Nephron progenitor cell (in vitro differentiated cells): Measurements from ENCODE around the gene NRG3.

Source experiments
- DNase-seq: peaks from one replicate; pipeline ENCODE4 v3.0.0; 2021
- H3K27ac Mint-ChIP-seq: 2 replicates; pipeline ENCODE4 v1.8.0; 2021; ENCODE audit warnings: mild to moderate bottlenecking, moderate library complexity, mixed read lengths
- H3K27me3 Mint-ChIP-seq: 2 replicates; pipeline ENCODE4 v1.8.0; 2021; ENCODE audit warnings: mild to moderate bottlenecking, low read depth, mixed read lengths; ENCODE audit not compliant: poor library complexity
- H3K36me3 Mint-ChIP-seq: 2 replicates; pipeline ENCODE4 v1.8.0; 2021; ENCODE audit warnings: low read depth, mixed read lengths
- H3K4me1 Mint-ChIP-seq: 2 replicates; pipeline ENCODE4 v1.8.0; 2021; ENCODE audit warnings: mixed read lengths
- H3K4me3 Mint-ChIP-seq: 2 replicates; pipeline ENCODE4 v1.8.0; 2021; ENCODE audit warnings: mild to moderate bottlenecking, moderate library complexity, mixed read lengths
- H3K9me3 Mint-ChIP-seq: 2 replicates; pipeline ENCODE4 v1.8.0; 2021; ENCODE audit warnings: mild to moderate bottlenecking, moderate library complexity, mixed read lengths
- TF ChIP-seq, protein P1 (sequence below): fragments of 200-600 bp; sonication (generic); IDR thresholded peaks from 2 replicates; pipeline ENCODE4 v1.5.0; 2021; ENCODE audit warnings: antibody characterized with exemption

NRG3 gene

DNA sequence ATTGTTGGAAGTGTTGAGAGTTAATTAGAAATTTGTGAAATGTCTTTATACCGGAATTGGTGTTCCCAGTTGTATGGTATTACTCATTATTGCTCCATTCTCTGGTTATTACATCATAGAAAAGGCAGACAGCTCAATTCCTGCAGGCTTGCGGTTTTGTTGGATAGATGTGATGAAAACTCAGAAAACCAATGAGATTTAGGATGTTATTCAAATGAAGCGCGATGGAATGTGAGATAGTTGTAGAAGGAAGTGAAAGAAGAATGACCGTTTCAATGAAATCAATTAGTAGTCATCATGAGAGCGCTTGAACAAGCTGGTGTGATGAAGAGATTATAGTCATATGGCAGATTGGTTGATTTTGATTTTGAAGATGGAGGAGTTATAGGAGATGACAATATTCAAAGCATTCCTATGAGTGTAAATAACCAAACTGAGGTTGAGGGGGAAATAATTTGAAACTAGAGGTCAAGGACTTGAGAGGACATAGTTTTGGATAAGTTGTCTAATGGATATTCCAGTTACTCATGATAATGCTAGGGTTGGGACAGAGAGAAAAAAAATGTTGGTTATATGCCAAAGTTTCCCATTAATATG lies 991.5 kb downstream of the NRG3 start:
- Mint-ChIP-seq H3K4me3 (no peak overlapping the region), H3K27me3 (no peaks in the 10 kb centered on the region), H3K9me3 (no peaks in the 10 kb centered on the region), H3K36me3 (no peaks in the 10 kb centered on the region), H3K4me1 (no peaks in the 10 kb centered on the region), H3K27ac (no peak overlapping the region)
- no peak for DNase-seq
- TF ChIP-seq, protein P1, sequence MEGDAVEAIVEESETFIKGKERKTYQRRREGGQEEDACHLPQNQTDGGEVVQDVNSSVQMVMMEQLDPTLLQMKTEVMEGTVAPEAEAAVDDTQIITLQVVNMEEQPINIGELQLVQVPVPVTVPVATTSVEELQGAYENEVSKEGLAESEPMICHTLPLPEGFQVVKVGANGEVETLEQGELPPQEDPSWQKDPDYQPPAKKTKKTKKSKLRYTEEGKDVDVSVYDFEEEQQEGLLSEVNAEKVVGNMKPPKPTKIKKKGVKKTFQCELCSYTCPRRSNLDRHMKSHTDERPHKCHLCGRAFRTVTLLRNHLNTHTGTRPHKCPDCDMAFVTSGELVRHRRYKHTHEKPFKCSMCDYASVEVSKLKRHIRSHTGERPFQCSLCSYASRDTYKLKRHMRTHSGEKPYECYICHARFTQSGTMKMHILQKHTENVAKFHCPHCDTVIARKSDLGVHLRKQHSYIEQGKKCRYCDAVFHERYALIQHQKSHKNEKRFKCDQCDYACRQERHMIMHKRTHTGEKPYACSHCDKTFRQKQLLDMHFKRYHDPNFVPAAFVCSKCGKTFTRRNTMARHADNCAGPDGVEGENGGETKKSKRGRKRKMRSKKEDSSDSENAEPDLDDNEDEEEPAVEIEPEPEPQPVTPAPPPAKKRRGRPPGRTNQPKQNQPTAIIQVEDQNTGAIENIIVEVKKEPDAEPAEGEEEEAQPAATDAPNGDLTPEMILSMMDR = no peak

DNA sequence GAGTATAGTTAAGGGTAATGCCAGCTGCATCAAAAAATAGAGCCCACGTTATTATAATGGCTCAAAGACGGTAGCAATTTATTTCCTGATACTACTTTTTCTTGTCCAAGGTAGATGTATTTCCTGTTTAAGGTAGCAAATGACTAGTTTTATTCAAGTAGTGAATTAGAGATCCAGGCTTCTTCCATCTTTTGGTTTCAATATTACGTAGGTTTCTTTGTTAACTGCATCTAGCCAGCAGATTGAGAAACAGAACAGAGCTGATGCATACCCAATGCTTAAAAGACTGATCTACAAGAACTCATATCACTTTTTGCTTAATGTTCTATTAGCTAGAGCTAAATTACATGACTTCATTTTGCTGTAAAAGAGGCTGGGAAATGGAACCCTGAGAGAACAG lies 992.1 kb downstream of the NRG3 start:
- Mint-ChIP-seq H3K27ac (no peak overlapping the region), H3K27me3 (no peaks in the 10 kb centered on the region), H3K4me3 (no peak overlapping the region), H3K9me3 (no peaks in the 10 kb centered on the region), H3K36me3 (no peaks in the 10 kb centered on the region), H3K4me1 (no peaks in the 10 kb centered on the region)
- no peak for DNase-seq
- TF ChIP-seq, protein P1 = no peak

- no peaks in the 10 kb centered on the region for H3K36me3 Mint-ChIP-seq
- H3K27ac Mint-ChIP-seq = no peak overlapping the region
- no peaks in the 10 kb centered on the region for H3K4me1 Mint-ChIP-seq
- no peak overlapping the region for H3K4me3 Mint-ChIP-seq
- no peaks in the 10 kb centered on the region for H3K27me3 Mint-ChIP-seq
- no peaks in the 10 kb centered on the region for H3K9me3 Mint-ChIP-seq
- TF ChIP-seq, protein P1 = no peak
- no peak for DNase-seq
Observed at GRCh38 chr10:82874671-82875070, 999.7 kb downstream of the NRG3 start.

DNA sequence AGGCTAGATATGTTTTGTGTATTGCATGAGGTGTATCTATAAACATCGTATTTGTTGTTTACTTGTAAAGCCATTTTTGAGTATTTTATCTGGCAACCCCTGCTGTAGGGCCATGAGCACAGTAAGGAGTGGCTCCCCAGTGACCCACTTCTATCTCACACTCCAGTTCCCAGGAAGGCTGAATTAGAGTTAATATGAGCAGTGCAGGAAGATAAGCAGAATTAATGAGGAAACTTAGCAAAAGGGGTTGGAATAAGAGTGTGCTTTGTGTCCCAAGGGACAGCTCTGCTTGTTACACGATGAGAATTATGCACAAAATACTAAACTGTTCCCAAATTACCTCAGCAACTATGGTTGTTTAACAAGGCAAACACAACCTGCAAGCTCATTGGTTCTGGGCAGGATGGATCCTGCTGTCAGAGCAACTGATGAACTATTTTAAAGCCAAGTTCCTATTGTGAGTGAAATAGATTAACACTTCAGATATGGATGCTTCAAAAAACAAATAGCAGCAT lies 1005.8 kb downstream of the NRG3 start:
- no peaks in the 10 kb centered on the region for H3K36me3 Mint-ChIP-seq
- H3K4me3 Mint-ChIP-seq = no peak overlapping the region
- no peak for DNase-seq
- H3K27me3 Mint-ChIP-seq = no peaks in the 10 kb centered on the region
- H3K27ac Mint-ChIP-seq = no peak overlapping the region
- TF ChIP-seq, protein P1 = no peak
- H3K9me3 Mint-ChIP-seq = no peaks in the 10 kb centered on the region
- no peaks in the 10 kb centered on the region for H3K4me1 Mint-ChIP-seq

DNA sequence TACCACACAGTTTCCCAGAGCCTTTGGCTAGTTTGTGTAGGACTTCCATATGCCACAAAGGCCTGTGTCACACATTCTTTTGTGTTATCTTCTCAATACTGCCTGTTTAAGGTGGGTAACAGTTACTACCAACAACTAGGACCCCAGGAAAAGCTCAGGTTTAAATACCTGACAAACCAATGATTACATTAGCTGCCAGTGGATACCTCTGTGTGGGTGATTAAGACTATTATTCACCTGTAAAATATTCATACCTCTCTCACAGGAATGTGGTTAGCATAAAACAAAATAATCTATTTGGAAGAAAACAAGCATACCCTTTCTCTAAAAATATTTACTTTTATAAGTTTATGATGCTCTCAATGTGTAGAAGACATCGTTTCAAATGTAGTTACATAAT lies 1007.7 kb downstream of the NRG3 start:
- no peaks in the 10 kb centered on the region for H3K4me1 Mint-ChIP-seq
- no peaks in the 10 kb centered on the region for H3K27me3 Mint-ChIP-seq
- TF ChIP-seq, protein P1 = no peak
- H3K27ac Mint-ChIP-seq = no peak overlapping the region
- DNase-seq = no peak
- no peak overlapping the region for H3K4me3 Mint-ChIP-seq
- no peaks in the 10 kb centered on the region for H3K9me3 Mint-ChIP-seq
- no peaks in the 10 kb centered on the region for H3K36me3 Mint-ChIP-seq

DNA sequence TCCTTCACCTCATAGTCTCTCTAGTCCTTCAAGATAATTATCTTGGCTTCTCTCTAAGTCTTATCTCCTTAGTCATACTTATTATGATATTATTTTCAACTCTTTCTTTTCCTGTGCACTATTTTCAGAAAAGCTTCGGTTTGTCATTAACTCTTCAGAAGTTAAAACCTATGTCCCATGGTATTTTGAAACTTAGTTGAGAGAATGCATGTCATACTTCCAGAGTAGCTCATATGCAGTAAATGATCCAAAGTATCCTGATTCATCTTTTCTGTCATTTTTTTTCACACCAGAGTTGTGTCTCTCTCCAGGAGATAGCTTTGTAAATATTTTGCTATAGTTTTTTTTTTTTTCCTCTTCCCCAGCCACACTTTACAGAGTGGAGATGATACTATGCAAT lies 1008.6 kb downstream of the NRG3 start:
- Mint-ChIP-seq H3K4me3 (no peak overlapping the region), H3K27ac (no peak overlapping the region), H3K27me3 (no peaks in the 10 kb centered on the region), H3K36me3 (no peaks in the 10 kb centered on the region), H3K9me3 (no peaks in the 10 kb centered on the region), H3K4me1 (peaks cover 4% of the 10 kb centered on the region)
- TF ChIP-seq, protein P1 = no peak
- DNase-seq = no peak
